PC-3 (cell line): ENCODE results near the gene PRKN. TPM values are rescaled to one million over a fixed set of nuclear protein-coding genes. Genes with fewer than 3 reads are reported as not detected.

Experiments
- ATAC-seq: fragments of 200-7000 bp; cut with Tn5 transposase; 2 replicates; pipeline ENCODE4 v1.9.1; 2020; ENCODE audit warnings: mild to moderate bottlenecking, moderate library complexity
- BruUV-seq: library from RNA; stranded (reverse); fragments of 400-500 nt; replicated peaks from 2 replicates; lab custom pipeline; 2021; lab: Mats Ljungman, UMichigan
- CTCF ChIA-PET: fragments of 300-600 bp; sonication (Branson Sonifier 250); formaldehyde crosslinking; loops from one replicate; lab custom pipeline; 2022; ENCODE audit warnings: antibody characterized with exemption; lab: Charles Lee
- POLR2A ChIA-PET: fragments of 300-600 bp; sonication (Branson Sonifier 250); formaldehyde crosslinking; loops from one replicate; lab custom pipeline; 2022; ENCODE audit warnings: antibody characterized with exemption; ENCODE audit not compliant: unreplicated experiment; lab: Charles Lee
- DNase-seq: peaks from one replicate; pipeline ENCODE4 v3.0.0-alpha.2; 2015
- H2AFZ ChIP-seq: fragments of 300-600 bp; sonication (generic); 2 replicates; pipeline ENCODE4 v1.6.0; 2016; ENCODE audit warnings: antibody characterized with exemption, low read length
- H3F3A ChIP-seq: fragments of 300-600 bp; sonication (generic); one replicate; pipeline ENCODE4 v1.6.0; 2017; ENCODE audit warnings: antibody characterized with exemption, low read length, control low read depth, mild to moderate bottlenecking; ENCODE audit not compliant: unreplicated experiment
- H3K27ac ChIP-seq: fragments of 300-600 bp; sonication (generic); 2 replicates; pipeline ENCODE4 v1.5.1; 2016; ENCODE audit warnings: mild to moderate bottlenecking, low read length
- H3K27me3 ChIP-seq: fragments of 300-600 bp; sonication (generic); 2 replicates; pipeline ENCODE4 v1.6.1; 2016; ENCODE audit warnings: low read length, mixed read lengths
- H3K36me3 ChIP-seq: fragments of 300-600 bp; sonication (generic); 2 replicates; pipeline ENCODE4 v1.6.1; 2016; ENCODE audit warnings: low read depth, mixed run types, low read length, mixed read lengths
- H3K4me1 ChIP-seq: fragments of 300-600 bp; sonication (generic); 2 replicates; pipeline ENCODE4 v1.5.1; 2016; ENCODE audit warnings: low read length; ENCODE audit not compliant: insufficient read depth
- H3K4me2 ChIP-seq: fragments of 300-600 bp; sonication (generic); 2 replicates; pipeline ENCODE4 v1.6.0; 2016; ENCODE audit warnings: low read length
- H3K4me3 ChIP-seq: fragments of 300-600 bp; sonication (generic); 2 replicates; pipeline ENCODE4 v1.5.1; 2016; ENCODE audit warnings: mild to moderate bottlenecking, low read length, mixed read lengths
- H3K79me2 ChIP-seq: fragments of 300-600 bp; sonication (generic); 2 replicates; pipeline ENCODE4 v1.6.1; 2017; ENCODE audit warnings: low read length, mixed read lengths
- H3K9ac ChIP-seq: fragments of 300-600 bp; sonication (generic); 2 replicates; pipeline ENCODE4 v1.6.0; 2016; ENCODE audit warnings: mild to moderate bottlenecking, low read length
- H3K9me2 ChIP-seq: fragments of 300-600 bp; sonication (generic); replicated peaks from 2 replicates; pipeline ENCODE4 v1.6.1; 2016; ENCODE audit warnings: mixed run types, low read length, mixed read lengths
- H3K9me3 ChIP-seq: fragments of 300-600 bp; sonication (generic); 2 replicates; pipeline ENCODE4 v1.6.1; 2016; ENCODE audit warnings: low read length, mixed read lengths
- H4K20me1 ChIP-seq: fragments of 300-600 bp; sonication (generic); 2 replicates; pipeline ENCODE4 v1.6.1; 2016; ENCODE audit warnings: low read length, mixed read lengths
- EZH2 ChIP-seq: fragments of 300-600 bp; sonication (generic); IDR thresholded peaks from one replicate; pipeline ENCODE4 v1.6.1; 2017; ENCODE audit warnings: antibody characterized with exemption, mild to moderate bottlenecking, low read length; ENCODE audit not compliant: unreplicated experiment
- EZH2phosphoT487 ChIP-seq: fragments of 300-600 bp; sonication (generic); IDR thresholded peaks from 2 replicates; pipeline ENCODE4 v1.6.1; 2018; ENCODE audit warnings: mild to moderate bottlenecking, antibody characterized with exemption, low read length, borderline replicate concordance
- intact Hi-C: fragments of 100-400 bp; cut with micrococcal nuclease; formaldehyde crosslinking; loops from 2 replicates; pipeline ENCODE4 v1.9.0; 2023
- total RNA-seq: library from RNA; depleted of rRNA; stranded (reverse); fragments of >200 nt; gene quantifications from 2 replicates; pipeline ENCODE4 v1.2.3, GENCODE V29; 2014
- TF ChIP-seq, protein P1 (sequence below): fragments of 300-600 bp; sonication (generic); conservative IDR thresholded peaks from 2 replicates; pipeline ENCODE4 v1.5.1; 2017; ENCODE audit warnings: antibody characterized with exemption, low read depth, mild to moderate bottlenecking, low read length

PRKN gene
- total RNA-seq, 1 experiment from 2014 or later = not detected

DNA sequence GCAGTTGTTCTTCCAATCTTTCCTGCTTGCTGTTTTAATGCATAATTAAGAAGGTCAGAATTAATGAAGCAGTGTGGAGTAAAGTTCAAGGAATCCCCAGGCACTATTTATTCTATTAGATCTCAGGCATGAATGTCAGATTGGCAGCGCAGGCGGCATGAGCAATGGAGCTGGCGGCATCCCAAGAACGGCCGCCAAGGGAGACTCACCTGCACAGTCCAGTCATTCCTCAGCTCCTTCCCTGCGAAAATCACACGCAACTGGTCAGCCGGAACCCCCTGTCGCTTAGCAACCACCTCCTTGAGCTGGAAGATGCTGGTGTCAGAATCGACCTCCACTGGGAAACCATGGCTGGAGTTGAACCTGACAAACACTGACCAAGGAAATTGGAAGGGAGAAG lies 284.5 kb downstream of the PRKN start:
- no TSS peak for BruUV-seq
- no peaks in the 10 kb centered on the region for H3K27me3 ChIP-seq
- no peak overlapping the region for H3K27ac ChIP-seq
- ChIA-PET POLR2A (no interaction called here), CTCF (no interaction called here)
- TF ChIP-seq, protein P1, sequence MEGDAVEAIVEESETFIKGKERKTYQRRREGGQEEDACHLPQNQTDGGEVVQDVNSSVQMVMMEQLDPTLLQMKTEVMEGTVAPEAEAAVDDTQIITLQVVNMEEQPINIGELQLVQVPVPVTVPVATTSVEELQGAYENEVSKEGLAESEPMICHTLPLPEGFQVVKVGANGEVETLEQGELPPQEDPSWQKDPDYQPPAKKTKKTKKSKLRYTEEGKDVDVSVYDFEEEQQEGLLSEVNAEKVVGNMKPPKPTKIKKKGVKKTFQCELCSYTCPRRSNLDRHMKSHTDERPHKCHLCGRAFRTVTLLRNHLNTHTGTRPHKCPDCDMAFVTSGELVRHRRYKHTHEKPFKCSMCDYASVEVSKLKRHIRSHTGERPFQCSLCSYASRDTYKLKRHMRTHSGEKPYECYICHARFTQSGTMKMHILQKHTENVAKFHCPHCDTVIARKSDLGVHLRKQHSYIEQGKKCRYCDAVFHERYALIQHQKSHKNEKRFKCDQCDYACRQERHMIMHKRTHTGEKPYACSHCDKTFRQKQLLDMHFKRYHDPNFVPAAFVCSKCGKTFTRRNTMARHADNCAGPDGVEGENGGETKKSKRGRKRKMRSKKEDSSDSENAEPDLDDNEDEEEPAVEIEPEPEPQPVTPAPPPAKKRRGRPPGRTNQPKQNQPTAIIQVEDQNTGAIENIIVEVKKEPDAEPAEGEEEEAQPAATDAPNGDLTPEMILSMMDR = no peak
- TF ChIP-seq EZH2phosphoT487 (no peak), EZH2 (no peak)
- H2AFZ ChIP-seq = no peak overlapping the region
- H3K9me3 ChIP-seq = no peaks in the 10 kb centered on the region
- ATAC-seq (no peak), DNase-seq (peak; percentile 54)
- intact Hi-C loops = no loop called here
- H3K9ac ChIP-seq = no peak overlapping the region
- no peaks in the 10 kb centered on the region for H3K4me1 ChIP-seq
- no peaks in the 10 kb centered on the region for H4K20me1 ChIP-seq
- no peaks in the 10 kb centered on the region for H3K9me2 ChIP-seq
- no peaks in the 10 kb centered on the region for H3K36me3 ChIP-seq
- H3K4me3 ChIP-seq = no peak overlapping the region
- no peaks in the 10 kb centered on the region for H3K79me2 ChIP-seq
- H3F3A ChIP-seq = no peaks in the 10 kb centered on the region
- H3K4me2 ChIP-seq = no peak overlapping the region

DNA sequence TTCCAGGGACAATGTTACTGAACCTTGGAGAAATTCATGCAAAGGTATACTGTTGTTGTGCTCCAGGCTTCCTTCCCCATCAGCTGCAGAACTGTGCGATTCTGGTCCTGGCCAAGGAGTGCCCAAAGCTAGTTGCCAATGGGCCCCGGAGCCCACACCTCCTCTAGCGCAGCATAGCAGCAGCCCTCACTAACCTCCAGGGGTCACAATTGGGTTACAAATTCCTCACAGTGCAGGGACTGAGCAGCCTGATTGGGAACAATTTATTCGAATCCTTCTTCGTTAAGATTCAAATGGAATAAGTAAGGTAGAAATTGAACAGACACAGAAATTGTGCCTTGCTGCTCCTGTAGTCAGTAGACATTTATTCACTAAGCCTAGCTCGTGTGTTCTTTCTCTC lies 284.9 kb downstream of the PRKN start:
- no peaks in the 10 kb centered on the region for H3K9me3 ChIP-seq
- no peaks in the 10 kb centered on the region for H4K20me1 ChIP-seq
- no peaks in the 10 kb centered on the region for H3K27me3 ChIP-seq
- no peak overlapping the region for H3K9ac ChIP-seq
- H3K4me3 ChIP-seq = no peak overlapping the region
- DNase-seq = no peak
- no peaks in the 10 kb centered on the region for H3K9me2 ChIP-seq
- no peak overlapping the region for H2AFZ ChIP-seq
- no peaks in the 10 kb centered on the region for H3K36me3 ChIP-seq
- TF ChIP-seq, protein P1 = no peak; the same call in 1 of the 2 replicates
- TF ChIP-seq EZH2 (no peak), EZH2phosphoT487 (no peak)
- H3K4me1 ChIP-seq = no peaks in the 10 kb centered on the region
- ChIA-PET POLR2A (no interaction called here), CTCF (no interaction called here)
- H3F3A ChIP-seq = no peaks in the 10 kb centered on the region
- H3K27ac ChIP-seq = no peak overlapping the region
- no peak overlapping the region for H3K4me2 ChIP-seq
- no peaks in the 10 kb centered on the region for H3K79me2 ChIP-seq
- no TSS peak for BruUV-seq
- ATAC-seq = no peak
- intact Hi-C loops = no loop called here

DNA sequence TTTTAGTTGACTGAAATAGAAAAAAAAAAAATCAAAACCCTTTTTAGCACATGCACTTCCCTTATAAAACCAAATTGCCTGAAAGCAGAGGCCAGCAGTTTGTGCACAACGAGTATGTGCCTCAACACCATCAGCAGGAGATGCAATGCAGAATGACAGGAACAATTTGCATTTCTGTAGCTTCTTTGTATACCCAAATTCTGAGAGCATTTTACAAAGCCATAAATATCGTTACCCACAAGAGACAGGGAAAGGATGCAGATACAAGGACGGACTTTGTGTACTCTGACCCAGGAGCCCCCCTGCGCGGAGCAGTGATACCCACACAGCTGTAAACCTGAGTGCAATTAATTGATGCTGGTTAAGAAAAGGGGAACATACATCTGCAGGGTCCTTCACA lies 285.6 kb downstream of the PRKN start:
- intact Hi-C loops = no loop called here
- no peaks in the 10 kb centered on the region for H3F3A ChIP-seq
- H3K9ac ChIP-seq = no peak overlapping the region
- H3K4me3 ChIP-seq = no peak overlapping the region
- TF ChIP-seq, protein P1 = no peak
- TF ChIP-seq EZH2 = no peak
- no peak for TF ChIP-seq EZH2phosphoT487
- no TSS peak for BruUV-seq
- H3K4me1 ChIP-seq = no peaks in the 10 kb centered on the region
- H3K9me3 ChIP-seq = no peaks in the 10 kb centered on the region
- ATAC-seq = no peak
- H4K20me1 ChIP-seq = no peaks in the 10 kb centered on the region
- no peaks in the 10 kb centered on the region for H3K79me2 ChIP-seq
- H3K36me3 ChIP-seq = no peaks in the 10 kb centered on the region
- H3K27me3 ChIP-seq = no peaks in the 10 kb centered on the region
- ChIA-PET POLR2A (no interaction called here), CTCF (no interaction called here)
- no peak for DNase-seq
- H2AFZ ChIP-seq = no peak overlapping the region
- no peaks in the 10 kb centered on the region for H3K9me2 ChIP-seq
- H3K4me2 ChIP-seq = no peak overlapping the region
- H3K27ac ChIP-seq = no peak overlapping the region
